Left colon (tissue), 2 donors: ENCODE measurements around the gene WDR70. TPM values are rescaled to one million over a fixed set of nuclear protein-coding genes. Genes with fewer than 3 reads are reported as not detected.
A peak's percentile ranks its signal among the peaks of the same experiment; 100 is the strongest.
"Not testable (repeated sequence)": the region's sequence is repeated elsewhere in the genome, so short reads cannot be mapped to it uniquely, and the experiment has no call there.

Experiments
- ATAC-seq: fragments of 200-7000 bp; cut with Tn5 transposase; one replicate; pipeline ENCODE4 v1.9.1; 2020; ENCODE audit warnings: mild to moderate bottlenecking, moderate library complexity
- DNase-seq, 2 donors: peaks; one replicate each; pipeline ENCODE4 v3.0.0-alpha.2; 2020
- intact Hi-C, 2 donors: fragments of 100-400 bp; cut with DNase I in 1 of 2; cut with micrococcal nuclease in 1 of 2; formaldehyde crosslinking; loops; one replicate each; pipeline versions ENCODE4 v1.11.2 to v1.14.0; 2022; cut with DNase I, micrococcal nuclease
- total RNA-seq, 2 donors: library from RNA; stranded (reverse); fragmentation: NEBNext Ultra II Directional; extraction: Animal tissue kit (Norgen Biotek cat#: 25700); gene quantifications; one replicate each; pipeline ENCODE4 v1.2.1, GENCODE V29; 2021
- donor health status: DM: no; HTN: no; CAD: no.
- donor health status: DM: yes; HTN: yes; CAD: no.

WDR70 gene
- total RNA-seq, 2 donors from 2014 or later: 20.3 to 28.6 TPM

DNA sequence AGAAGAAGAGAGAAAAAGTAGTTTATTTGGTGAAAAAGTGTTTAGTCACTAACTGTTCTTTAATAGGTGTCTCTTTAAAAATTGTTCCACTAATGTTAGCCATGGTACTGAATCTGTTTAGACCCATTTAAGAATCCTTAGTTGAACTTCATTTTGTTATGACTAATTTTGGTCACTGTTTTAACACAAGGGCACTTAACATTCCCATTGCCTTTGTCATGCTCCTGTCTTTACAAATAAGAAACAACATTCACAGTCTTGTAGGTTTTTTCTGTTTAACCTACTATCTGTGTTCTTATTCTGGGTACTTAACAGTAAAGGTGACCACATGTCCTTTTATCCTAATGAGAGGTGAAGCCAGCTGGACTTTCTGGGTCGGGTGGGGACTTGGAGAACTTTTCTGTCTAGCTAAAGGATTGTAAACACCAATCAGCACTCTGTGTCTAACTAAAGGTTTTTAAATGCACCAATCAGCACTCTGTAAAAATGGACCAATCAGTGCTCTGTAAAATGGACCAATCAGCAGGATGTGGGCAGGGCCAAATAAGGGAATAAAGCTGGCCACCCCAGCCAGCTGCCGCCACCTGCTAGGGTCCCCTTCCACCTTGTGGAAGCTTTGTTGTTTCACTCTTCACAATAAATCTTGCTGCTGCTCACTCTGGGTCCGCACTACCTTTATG lies 116.7 kb downstream of the WDR70 start:
- DNase-seq (no peak), ATAC-seq (no peak)
- intact Hi-C loops: no loop called here

DNA sequence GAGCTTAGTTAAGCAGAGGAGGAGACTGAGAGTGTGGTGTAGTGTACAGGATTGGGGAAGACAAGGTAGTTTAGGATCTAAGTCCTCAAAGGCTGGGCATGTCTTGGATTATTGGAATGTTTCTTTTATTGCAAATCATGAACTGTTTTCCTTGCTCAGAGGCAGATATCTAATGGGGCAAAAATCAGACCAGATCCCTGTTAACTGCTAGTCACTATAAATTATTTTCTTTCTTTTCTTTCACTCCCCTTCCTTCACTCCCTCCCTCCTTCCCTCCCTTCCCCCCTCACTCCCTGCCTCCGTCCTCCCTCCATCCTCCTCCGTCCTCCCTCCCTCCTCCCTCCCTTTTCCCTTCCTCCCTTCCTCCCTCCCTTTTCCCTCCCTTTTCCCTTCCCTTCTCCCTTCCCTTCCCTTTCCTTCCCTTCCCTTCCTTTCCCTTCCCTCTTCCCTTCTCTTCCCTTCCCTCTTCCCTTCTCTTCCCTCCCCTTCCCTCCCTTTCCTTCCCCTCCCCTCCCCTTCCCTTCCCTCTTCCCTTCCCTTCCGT lies 117.9 kb downstream of the WDR70 start:
- intact Hi-C loops: no loop called here
- no peak for ATAC-seq
- no peak for DNase-seq

DNA sequence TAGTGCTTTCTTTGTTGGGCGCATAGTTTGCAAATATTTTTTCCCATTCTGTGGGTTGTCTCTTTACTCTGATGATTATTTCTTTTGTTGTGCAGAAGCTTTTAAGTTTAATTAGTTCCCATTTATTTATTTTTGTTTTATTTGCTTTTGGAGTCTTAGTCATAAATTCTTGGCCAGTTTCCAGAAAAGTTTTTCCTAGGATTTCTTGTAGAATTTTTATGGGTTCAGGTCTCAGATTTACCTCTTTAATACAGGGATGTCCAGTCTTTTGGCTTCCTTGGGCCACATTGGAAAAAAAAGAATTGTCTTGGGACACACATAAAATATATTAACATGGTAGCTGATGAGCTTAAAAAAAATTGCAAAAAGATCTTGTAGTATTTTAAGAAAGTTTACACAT lies 122.0 kb downstream of the WDR70 start:
- ATAC-seq (no peak), DNase-seq (no peak)
- intact Hi-C loops: no loop called here

DNA sequence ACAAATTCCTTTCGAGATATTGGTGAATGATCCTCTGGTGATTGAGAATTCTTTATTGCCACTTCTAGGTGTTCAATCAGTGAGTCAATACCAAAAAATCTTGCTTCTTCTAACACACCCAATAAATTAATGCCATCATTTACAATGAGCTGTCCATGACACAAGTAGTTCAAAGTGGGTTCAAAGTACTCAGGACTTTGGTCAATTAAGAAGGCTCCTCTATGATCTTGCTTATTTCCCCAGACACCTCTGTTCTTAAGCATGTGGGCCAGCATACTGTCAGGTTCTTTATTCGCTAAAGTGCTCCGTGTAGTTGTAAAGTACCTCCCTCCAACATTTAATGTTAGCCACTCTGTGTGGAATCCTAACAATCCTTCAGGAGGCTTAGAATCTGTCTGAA lies 127.1 kb downstream of the WDR70 start:
- ATAC-seq: peak; percentile 50
- no peak for DNase-seq
- intact Hi-C loops: no loop called here

DNA sequence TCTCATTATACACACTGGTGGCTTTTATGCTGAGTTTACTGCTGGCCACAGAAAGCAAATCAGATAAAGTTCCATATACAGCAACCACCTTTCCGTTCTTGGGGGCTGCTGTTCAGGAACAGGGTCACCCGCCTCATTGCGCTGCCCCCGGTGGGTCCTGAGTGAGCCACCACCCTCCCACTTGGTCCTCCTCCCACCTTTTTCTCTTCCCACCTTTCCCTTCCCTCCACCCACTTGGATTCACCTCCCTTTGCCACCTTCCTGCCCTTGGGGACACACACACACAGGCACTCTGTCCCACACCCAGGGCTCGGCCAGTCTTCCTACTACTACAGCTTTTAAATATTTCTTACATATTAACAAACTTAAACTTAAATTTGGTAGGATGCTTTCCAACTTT lies 127.6 kb downstream of the WDR70 start:
- intact Hi-C loops: no loop called here
- DNase-seq: no peak
- no peak for ATAC-seq

DNA sequence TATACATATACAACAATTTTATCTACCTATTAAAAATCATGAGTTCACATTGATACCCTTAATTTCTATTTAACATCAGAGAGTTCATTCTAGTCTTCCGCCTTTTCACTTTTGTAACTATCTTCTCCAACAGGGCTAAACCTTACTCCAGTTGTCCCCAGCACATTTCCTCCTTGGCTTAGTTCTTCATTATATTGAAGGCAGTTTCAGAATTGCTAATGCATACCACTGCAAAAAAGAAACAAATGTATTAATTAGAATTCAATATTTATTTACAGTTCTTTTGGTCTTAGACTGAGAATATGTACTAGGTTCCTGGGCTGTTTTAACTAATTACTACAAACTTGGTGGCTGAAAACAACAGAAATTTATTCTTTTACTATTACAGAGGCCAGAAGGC lies 132.5 kb downstream of the WDR70 start:
- intact Hi-C loops: no loop called here
- ATAC-seq (no peak), DNase-seq (no peak)

DNA sequence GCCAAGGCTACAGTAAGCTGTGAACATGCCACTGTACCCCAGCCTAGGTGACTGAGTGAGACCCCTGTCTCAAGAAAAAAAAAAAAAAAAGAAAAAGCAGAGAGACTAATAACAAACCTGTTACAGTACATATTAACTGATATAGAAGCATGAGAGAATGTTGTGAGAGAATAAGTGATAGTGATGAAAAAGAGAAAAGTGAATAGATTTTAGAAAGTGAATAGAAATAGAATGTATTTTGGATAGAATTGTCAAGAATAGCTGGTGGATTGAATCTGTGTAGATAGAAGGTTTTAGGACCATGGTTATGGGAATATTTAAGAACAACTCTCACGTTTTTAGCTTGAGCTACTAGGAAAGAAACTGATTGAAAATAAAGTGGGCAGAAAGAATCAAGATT lies 135.8 kb downstream of the WDR70 start:
- intact Hi-C loops: no loop called here
- no peak for ATAC-seq
- DNase-seq: no peak

DNA sequence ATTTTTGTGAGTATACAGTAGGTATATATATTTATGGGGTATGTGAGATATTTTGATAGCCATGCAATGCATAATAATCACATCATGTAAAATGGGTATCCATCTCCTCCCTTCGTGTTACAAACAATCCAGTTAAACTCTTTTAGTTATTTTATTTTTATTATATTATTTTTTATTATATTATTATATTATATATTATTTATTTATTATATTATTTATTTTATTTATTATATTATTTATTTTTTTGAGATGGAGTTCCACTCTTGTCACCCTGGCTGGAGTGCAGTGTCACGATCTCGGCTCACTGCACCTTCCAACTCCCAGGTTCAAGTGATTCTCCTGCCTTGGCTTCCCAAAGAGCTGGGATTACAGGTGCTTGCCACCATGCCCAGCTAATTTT lies 138.6 kb downstream of the WDR70 start:
- ATAC-seq (no peak), DNase-seq (no peak)
- intact Hi-C loops: no loop called here

DNA sequence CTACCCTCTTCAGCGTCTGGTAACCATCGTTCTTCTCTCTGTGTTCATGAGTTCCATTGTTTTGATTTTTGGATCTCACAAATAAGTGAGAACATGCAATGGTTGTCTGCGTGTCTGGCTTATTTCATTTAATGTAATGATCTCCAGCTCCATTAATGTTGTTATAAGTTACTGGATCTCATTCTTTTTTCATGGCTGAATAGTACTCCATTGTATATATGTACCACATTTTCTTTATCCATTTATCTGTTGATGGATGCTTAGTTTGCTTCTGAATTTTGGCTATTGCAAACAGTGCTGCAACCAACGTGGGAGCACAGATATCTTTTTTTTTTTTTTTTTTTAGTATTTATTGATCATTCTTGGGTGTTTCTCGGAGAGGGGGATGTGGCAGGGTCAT lies 139.2 kb downstream of the WDR70 start:
- ATAC-seq, DNase-seq, intact Hi-C loops: not testable (repeated sequence)

DNA sequence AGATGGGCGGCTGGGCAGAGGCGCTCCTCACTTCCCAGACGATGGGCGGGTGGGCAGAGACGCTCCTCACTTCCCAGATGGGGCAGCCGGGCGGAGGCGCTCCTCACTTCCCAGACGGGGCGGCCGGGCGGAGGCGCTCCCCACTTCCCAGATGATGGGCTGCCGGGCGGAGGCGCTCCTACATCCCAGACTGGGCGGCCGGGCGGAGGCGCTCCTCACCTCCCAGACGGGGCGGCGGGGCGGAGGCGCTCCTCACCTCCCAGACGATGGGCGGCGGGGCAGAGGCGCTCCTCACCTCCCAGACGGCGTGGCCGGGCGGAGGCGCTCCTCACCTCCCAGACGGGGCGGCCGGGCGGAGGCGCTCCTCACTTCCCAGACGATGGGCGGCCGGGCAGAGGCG lies 140.2 kb downstream of the WDR70 start:
- DNase-seq: no peak
- ATAC-seq: no peak
- intact Hi-C loops: no loop called here

DNA sequence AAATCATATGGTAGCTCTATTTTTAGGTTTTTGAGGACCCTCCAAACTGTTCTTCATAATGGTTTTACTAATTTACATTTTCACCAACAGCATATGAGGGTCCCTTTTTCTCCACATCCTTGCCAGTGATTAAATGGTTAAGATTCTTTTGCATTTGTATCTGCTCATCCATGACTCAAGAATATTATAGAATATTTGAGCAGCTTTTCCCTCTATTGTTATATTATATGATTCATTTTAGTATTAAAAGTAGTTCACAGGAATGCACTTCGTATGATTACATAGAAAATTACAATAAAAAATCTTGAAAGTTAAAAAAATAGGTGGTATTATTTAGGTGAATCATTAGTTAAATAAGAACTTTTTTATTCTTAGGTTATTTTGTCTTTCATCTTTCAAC lies 140.7 kb downstream of the WDR70 start:
- ATAC-seq: no peak
- intact Hi-C loops: no loop called here
- no peak for DNase-seq

DNA sequence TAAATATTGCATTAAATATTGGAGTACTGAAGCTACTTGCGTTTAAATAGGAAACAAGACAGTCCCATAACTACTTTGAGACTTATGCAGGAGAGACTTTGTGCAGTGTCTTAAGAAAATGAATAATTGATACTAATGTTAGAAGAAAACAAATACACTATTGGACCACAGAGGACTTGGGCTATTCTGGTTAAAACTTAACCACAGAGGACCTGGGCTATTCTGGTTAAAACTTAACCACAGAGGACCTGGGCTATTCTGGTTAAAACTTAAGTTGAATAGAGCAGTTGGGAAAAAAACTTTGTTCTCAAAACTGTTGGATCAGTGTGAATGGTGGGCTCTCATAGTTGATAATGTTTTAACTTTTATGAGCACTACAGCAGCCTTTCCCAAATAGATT lies 141.7 kb downstream of the WDR70 start:
- DNase-seq (no peak), ATAC-seq (peak; percentile 55)
- intact Hi-C loops: no loop called here

DNA sequence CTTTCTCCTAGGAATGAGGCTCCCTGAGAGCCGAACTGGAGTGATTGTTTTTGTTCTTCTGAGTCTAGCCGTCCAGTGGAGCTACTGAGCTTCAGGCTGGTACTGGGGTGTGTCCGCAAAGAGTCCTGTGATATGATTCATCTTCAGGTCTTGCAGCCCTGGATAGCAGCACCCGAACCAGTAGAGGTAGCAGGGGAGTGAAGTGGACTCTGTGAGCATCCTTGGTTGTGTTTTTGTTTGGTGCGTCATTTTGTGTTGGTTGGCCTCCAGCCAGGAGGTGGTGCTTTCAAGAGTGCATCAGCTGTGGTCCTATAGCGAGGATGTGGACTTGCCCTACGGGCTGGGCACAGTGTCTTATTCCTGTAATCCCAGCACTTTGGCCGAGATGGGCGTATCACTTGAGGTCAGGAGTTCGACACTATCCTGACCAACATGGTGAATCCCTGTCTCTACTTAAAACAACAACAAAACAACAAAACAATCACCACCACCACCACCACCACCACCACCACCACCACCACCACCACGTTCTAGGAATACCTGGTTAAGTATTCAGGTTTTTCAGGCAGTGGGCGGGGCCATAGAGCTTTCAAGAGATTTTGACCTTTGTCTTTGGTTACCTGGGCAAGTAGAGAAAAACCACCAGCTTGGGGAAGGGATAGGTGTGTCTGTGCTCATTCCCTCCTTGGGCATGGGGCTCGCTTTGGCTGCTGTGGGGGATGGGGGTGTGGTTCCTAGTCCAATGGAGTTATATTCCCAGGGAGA lies 154.0 kb downstream of the WDR70 start:
- ATAC-seq: peak; percentile 21
- intact Hi-C loops: no loop called here
- no peak for DNase-seq

DNA sequence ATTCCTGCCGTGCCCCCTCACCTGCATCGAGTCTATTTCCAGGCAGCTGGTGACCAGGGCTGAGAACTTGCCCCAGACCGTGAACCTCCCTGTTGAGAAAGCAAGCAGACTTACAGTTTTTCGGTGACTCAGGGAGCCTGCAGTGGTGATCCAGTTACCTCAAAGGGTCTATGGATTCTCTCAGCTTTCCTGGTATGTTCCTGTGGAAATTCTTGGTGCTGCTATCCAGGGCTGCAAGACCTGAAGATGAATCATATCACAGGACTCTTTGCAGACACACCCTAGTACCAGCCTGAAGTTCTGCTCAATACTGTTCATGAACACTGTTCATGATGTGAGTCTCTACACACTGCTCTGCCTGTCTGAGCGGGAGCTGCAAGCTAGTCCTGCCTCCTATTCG lies 154.7 kb downstream of the WDR70 start:
- DNase-seq: no peak
- intact Hi-C loops: no loop called here
- no peak for ATAC-seq

DNA sequence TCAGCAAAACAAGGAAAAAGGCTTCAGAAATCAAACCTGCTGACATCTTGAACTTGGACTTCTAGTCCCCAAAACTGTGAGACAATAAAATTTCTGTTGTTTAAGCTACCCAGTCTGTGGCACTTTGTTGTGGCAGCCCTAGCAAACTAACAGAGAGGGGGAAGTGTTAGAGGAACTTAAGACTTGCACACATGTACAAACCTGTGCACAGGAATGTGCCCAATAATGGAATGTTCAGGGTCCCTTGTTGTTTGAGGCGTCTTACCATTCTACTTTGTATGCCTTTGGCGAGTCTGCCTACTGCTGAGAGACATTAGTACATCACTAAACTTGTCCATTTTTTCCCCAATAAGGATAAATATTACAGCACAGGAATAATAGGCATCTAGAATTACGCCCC lies 160.3 kb downstream of the WDR70 start:
- DNase-seq (no peak), ATAC-seq (no peak)
- intact Hi-C loops: no loop called here

DNA sequence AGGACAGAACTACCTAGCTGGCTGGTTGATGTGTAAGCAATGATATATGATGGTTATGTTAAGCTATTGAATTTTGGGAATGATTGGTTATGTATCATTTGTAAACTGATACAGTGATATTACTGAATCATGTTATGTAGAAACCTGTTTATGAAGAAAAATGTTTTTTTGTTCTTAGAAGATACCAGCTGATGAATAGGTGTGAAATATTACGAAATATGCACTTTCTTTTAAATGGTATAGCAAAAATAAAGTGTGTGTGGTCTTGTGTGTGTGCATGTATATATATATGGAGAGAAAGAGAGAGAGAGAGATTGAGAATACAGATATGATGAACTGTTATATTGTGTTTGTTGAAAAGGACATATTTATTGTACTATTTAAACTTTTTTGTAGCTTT lies 164.1 kb downstream of the WDR70 start:
- intact Hi-C loops: no loop called here
- DNase-seq (no peak), ATAC-seq (no peak)

DNA sequence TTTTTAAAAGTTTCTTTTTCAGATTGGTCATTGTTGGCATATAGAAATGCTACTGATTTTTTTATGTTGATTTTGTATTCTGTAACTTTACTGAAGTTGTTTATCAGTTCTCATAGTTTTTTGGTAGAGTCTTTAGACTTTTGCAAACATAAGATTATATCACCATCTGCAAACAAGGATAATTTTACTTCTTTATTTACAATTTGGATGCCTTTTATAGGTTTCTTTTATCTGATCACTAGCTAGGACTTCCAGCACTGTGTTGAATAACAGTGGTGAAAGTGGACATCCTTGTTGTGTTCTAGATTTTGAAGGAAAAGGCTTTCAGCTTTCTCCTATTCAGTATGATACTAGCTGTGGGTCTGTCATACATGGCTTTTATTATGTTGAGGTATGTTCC lies 170.3 kb downstream of the WDR70 start:
- intact Hi-C loops: no loop called here
- DNase-seq (no peak), ATAC-seq (no peak)

DNA sequence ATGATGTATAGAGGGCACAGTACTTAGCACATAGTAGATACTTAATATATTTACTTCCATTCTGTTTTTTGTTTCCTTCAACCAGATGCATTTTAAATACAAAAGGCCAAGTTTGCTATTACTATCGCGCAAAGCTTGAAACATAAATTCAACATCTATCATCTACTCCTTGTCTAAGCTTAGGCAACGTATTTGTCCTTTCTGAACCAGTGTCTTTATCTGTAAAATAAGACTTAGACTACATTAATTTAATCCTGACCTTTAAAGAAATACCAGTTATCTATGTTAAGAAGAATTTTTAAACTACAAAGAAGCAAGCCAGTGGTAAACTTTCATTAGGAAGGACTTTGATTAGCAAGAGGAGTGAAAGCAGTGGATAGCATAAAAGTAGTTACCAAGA lies 173.0 kb downstream of the WDR70 start:
- no peak for ATAC-seq
- intact Hi-C loops: no loop called here
- no peak for DNase-seq

DNA sequence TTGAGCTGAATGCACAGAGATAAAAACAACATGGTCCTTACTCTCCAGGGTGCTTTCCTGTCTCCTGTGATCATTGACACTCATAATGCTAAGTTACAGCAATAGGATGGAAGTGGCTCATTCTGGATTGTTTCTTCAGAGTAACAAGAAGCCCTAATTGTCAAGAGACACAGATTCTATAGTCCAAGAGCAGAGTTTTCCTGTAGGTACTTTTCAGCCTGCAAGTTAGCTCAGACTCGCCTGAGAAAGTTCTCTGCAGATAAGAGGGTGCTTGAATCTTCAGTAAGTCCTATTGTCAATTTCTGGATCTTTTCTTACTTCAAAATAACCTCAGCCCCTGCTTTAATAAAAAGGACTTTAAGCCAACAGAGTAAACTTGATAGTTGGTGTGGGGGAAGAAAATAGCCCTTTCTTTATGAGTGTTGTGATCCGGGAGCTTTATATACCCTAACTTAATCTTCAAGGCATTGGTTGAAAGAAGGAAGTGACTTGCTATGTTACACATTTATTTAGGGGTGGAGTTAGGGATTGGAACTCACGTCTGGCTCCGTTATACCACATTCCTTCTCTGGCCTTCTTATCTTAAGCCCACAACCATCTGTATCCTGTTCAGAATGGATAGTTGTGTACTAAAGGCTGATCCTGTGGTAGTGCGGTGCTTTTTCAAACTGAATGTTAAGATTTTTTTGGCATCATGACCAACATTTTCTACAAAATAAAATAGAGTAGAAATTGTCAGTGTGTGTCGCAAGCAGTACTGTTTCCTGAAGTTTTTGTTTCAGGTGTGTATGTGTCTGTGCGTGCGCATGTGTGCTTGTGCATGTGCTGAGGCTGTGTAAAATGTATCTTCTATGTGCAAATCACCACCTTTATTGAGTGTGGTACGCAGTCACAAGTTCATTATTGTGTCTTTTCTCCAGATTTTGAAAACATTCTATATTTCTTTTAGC lies 173.9 kb downstream of the WDR70 start:
- ATAC-seq: peak; percentile 72
- intact Hi-C loops: no loop called here
- DNase-seq: no peak
